Measurements from ENCODE around the gene CRP. TPM values are rescaled to one million over a fixed set of nuclear protein-coding genes. Genes with fewer than 3 reads are reported as not detected.

Gene CRP, protein sequence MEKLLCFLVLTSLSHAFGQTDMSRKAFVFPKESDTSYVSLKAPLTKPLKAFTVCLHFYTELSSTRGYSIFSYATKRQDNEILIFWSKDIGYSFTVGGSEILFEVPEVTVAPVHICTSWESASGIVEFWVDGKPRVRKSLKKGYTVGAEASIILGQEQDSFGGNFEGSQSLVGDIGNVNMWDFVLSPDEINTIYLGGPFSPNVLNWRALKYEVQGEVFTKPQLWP
- total RNA-seq = not detected

- H3K4me1 ChIP-seq = no peaks in the 10 kb centered on the region
- H3K4me3 ChIP-seq (replicated peaks in 1 of 3) = no peak within 1 kb of the TSS
- WGBS, 2 donors = 80% methylated on average over 6 of the region's 6 CpGs
- TF ChIP-seq, protein P1, sequence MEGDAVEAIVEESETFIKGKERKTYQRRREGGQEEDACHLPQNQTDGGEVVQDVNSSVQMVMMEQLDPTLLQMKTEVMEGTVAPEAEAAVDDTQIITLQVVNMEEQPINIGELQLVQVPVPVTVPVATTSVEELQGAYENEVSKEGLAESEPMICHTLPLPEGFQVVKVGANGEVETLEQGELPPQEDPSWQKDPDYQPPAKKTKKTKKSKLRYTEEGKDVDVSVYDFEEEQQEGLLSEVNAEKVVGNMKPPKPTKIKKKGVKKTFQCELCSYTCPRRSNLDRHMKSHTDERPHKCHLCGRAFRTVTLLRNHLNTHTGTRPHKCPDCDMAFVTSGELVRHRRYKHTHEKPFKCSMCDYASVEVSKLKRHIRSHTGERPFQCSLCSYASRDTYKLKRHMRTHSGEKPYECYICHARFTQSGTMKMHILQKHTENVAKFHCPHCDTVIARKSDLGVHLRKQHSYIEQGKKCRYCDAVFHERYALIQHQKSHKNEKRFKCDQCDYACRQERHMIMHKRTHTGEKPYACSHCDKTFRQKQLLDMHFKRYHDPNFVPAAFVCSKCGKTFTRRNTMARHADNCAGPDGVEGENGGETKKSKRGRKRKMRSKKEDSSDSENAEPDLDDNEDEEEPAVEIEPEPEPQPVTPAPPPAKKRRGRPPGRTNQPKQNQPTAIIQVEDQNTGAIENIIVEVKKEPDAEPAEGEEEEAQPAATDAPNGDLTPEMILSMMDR (IDR thresholded peaks at IDR 0.05) = no peak
- no peak for TF ChIP-seq POLR2A (IDR thresholded peaks at IDR 0.05)
- DNase-seq = no peak
- no peaks in the 10 kb centered on the region for H3K9me3 ChIP-seq
- no peaks in the 10 kb centered on the region for H3K36me3 ChIP-seq
- no peak within 1 kb of the TSS for H3K27ac ChIP-seq
- intact Hi-C loops (cut with DNase I) = no loop called here
- H3K27me3 ChIP-seq = no peaks in the 10 kb centered on the region
Measured at GRCh38 chr1:159714529-159714928, at the start of gene CRP. CRP (minus strand) TSS chr1:159714589; CDS start chr1:159714485, 104 bp downstream.

GRCh38 chr1:159763686-159764085 is 49.3 kb upstream of the CRP start:
- TF ChIP-seq POLR2A (IDR thresholded peaks at IDR 0.05) = no peak
- TF ChIP-seq, protein P1 (IDR thresholded peaks at IDR 0.05) = no peak
- no peak overlapping the region for H3K4me3 ChIP-seq (replicated peaks in 1 of 3)
- DNase-seq = no peak
- intact Hi-C loops (cut with DNase I) = no loop called here
- 15 to 22% methylated on average over 1 of the region's 1 CpG for WGBS, 2 donors
- no peaks in the 10 kb centered on the region for H3K36me3 ChIP-seq
- H3K4me1 ChIP-seq = no peaks in the 10 kb centered on the region
- no peaks in the 10 kb centered on the region for H3K9me3 ChIP-seq
- H3K27me3 ChIP-seq = no peaks in the 10 kb centered on the region
- no peak overlapping the region for H3K27ac ChIP-seq

DNA sequence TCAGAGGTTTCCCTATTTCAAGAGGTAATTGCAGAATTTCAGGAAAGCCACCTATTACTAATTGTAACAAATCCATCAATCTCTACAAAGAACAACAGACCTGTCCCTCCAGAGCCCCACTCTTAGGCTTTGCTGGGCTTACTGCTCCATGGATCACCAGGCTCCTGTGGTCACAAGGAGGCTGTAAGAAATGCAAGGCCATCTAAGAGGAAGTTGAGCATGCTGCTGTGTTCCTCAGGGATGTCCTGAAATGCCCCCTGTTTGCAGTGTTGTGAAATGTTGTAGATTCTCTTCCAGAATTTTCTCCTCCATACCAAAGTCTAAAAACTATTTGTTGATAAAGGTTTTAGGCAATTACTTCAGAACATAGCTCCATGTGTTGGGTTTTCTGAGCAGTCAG is 42.0 kb upstream of the CRP start:
- Histone ChIP-seq H3K27ac (no peak overlapping the region), H3K4me1 (peaks cover 0 to 6% of the 10 kb centered on the region in 2 donors), H3K4me3 (replicated peaks in 1 of 3) (no peak overlapping the region), H3K36me3 (no peaks in the 10 kb centered on the region), H3K9me3 (no peaks in the 10 kb centered on the region), H3K27me3 (no peaks in the 10 kb centered on the region)
- intact Hi-C loops (cut with DNase I) = no loop called here
- TF ChIP-seq, protein P1 (IDR thresholded peaks at IDR 0.05) = no peak
- TF ChIP-seq POLR2A (IDR thresholded peaks at IDR 0.05) = no peak
- DNase-seq = no peak

DNA sequence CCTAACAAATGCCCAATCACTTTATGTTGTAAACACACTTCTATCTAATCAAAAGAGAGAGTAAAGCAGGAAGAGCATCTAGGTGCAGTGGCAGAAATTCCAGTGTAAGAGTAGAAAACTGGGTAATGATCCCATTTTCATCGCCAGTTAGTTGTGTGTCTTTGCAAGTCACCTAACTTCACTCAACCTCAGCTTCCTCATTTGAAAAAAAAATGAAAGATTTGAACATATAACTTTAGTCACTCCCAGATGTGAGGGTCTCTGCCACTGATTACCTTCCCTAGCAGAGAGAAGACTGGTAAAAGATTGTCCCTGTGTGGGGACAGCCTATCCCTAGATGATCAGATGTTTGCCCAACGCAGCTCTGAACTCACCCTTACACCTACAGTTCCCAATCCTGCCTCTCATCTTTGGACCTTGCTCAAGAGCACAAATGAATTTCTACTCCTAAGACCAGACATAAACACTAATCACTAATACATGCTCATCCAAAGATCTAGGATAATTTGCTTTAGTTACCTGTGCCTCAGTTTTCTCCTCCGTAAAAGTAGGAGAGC is 41.1 kb upstream of the CRP start:
- TF ChIP-seq, protein P1 (IDR thresholded peaks at IDR 0.05) = no peak
- no peak for TF ChIP-seq POLR2A (IDR thresholded peaks at IDR 0.05)
- H3K9me3 ChIP-seq = no peaks in the 10 kb centered on the region
- intact Hi-C loops (cut with DNase I) = no loop called here
- H3K27me3 ChIP-seq = no peaks in the 10 kb centered on the region
- 88 to 89% methylated on average over 3 of the region's 3 CpGs for WGBS, 2 donors
- H3K36me3 ChIP-seq = no peaks in the 10 kb centered on the region
- no peak overlapping the region for H3K4me3 ChIP-seq (replicated peaks in 1 of 3)
- peaks cover 0 to 6% of the 10 kb centered on the region in 2 donors for H3K4me1 ChIP-seq
- H3K27ac ChIP-seq = no peak overlapping the region
- no peak for DNase-seq

GRCh38 chr1:159753386-159753785 is 39.0 kb upstream of the CRP start:
- Histone ChIP-seq H3K27ac (no peak overlapping the region), H3K27me3 (no peaks in the 10 kb centered on the region), H3K4me3 (replicated peaks in 1 of 3) (no peak overlapping the region), H3K36me3 (no peaks in the 10 kb centered on the region), H3K4me1 (peaks cover 0 to 6% of the 10 kb centered on the region in 2 donors), H3K9me3 (no peaks in the 10 kb centered on the region)
- no peak for DNase-seq
- 72 to 76% methylated on average over 4 of the region's 4 CpGs for WGBS, 2 donors
- intact Hi-C loops (cut with DNase I) = no loop called here
- no peak for TF ChIP-seq POLR2A (IDR thresholded peaks at IDR 0.05)
- TF ChIP-seq, protein P1 (IDR thresholded peaks at IDR 0.05) = no peak
